ENCODE measurements around the gene NTRK1. TPM values are rescaled to one million over a fixed set of nuclear protein-coding genes. Genes with fewer than 3 reads are reported as not detected.
A peak's percentile ranks its signal among the peaks of the same experiment; 100 is the strongest.

The NTRK1 gene
- total RNA-seq, 1 donor from 2014 or later, result 0.52 TPM

DNA sequence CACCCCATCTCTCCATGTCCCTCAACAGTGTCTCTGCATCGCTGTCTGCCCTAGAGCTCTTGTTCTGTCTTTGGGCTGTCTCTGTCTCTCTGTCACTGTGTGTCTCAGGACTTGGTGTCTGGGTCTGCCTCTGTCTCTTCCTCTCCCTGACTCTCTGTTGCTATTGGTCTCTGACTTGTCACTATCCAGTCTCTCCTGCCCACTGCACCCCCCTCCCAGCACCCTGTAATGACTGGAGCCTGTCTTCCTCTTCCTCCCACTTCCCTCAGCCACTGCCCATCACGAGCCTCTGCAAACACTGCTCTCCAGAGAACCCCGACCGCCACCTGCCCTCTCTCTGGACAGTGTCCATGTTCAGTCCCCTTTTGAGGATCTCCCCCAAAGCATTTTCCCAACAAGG is 45.0 kb downstream of the NTRK1 start:
- H3K9me3 ChIP-seq (ENCODE audit: control insufficient read depth in 3 of 3, low read length in 3 of 3), result no peaks in the 10 kb centered on the region
- H3K27me3 ChIP-seq (ENCODE audit: control insufficient read depth in 3 of 3, insufficient read depth in 3 of 3, low read length in 3 of 3), result peaks cover 27 to 47% (median 33%) of the 10 kb centered on the region in 3 donors
- H3K4me1 ChIP-seq (ENCODE audit: control insufficient read depth in 3 of 3, insufficient read depth in 3 of 3, low read length in 3 of 3), result peaks cover 14 to 58% (median 55%) of the 10 kb centered on the region in 3 donors
- peaks cover 4 to 9% (median 5%) of the 10 kb centered on the region in 3 donors for H3K36me3 ChIP-seq (ENCODE audit: control insufficient read depth in 3 of 3, insufficient read depth in 3 of 3, low read length in 3 of 3)
- H3K4me3 ChIP-seq (ENCODE audit: low read length in 3 of 3), result no peak overlapping the region
- H3K9ac ChIP-seq (ENCODE audit: low read depth in 1 of 3, low read length in 3 of 3), result no peak overlapping the region
- no peak overlapping the region for H3K27ac ChIP-seq (ENCODE audit: low read depth, low read length)

DNA sequence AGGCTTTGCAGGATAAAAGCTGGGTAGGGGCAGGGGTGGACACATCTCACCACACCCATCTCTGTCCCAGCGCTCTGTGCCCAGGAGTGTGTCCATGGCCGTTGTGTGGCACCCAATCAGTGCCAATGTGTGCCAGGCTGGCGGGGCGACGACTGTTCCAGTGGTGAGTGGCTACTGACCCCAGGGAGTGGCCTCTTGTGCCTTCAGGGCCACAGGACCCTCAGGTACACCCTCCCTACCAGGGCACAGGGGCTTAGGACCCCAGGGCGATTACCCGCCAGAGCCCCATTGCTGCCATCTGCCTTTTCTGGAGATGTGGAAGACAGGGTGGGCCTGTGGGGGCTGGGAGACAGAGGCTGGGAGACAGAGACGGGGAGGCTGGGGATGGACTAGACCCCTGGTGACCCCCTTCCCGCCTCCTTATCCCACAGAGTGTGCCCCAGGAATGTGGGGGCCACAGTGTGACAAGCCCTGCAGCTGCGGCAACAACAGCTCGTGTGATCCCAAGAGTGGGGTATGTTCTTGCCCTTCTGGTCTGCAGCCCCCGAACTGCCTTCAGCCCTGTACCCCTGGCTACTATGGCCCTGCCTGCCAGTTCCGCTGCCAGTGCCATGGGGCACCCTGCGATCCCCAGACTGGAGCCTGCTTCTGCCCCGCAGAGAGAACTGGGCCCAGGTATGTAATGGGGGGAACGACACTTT is 45.7 kb downstream of the NTRK1 start:
- Histone ChIP-seq H3K4me1 (ENCODE audit: control insufficient read depth in 3 of 3, insufficient read depth in 3 of 3, low read length in 3 of 3) (peaks cover 11 to 51% (median 48%) of the 10 kb centered on the region in 3 donors), H3K27ac (ENCODE audit: low read depth, low read length) (no peak overlapping the region), H3K4me3 (ENCODE audit: low read length in 3 of 3) (no peak overlapping the region), H3K27me3 (ENCODE audit: control insufficient read depth in 3 of 3, insufficient read depth in 3 of 3, low read length in 3 of 3) (peaks cover 28 to 49% (median 33%) of the 10 kb centered on the region in 3 donors), H3K9ac (ENCODE audit: low read depth in 1 of 3, low read length in 3 of 3) (no peak overlapping the region), H3K36me3 (ENCODE audit: control insufficient read depth in 3 of 3, insufficient read depth in 3 of 3, low read length in 3 of 3) (peaks cover 4 to 9% (median 6%) of the 10 kb centered on the region in 3 donors), H3K9me3 (ENCODE audit: control insufficient read depth in 3 of 3, low read length in 3 of 3) (no peaks in the 10 kb centered on the region)

- H3K36me3 ChIP-seq (ENCODE audit: control insufficient read depth in 3 of 3, insufficient read depth in 3 of 3, low read length in 3 of 3), result peaks cover 4 to 16% (median 6%) of the 10 kb centered on the region in 3 donors
- peaks cover 14 to 41% (median 36%) of the 10 kb centered on the region in 3 donors for H3K4me1 ChIP-seq (ENCODE audit: control insufficient read depth in 3 of 3, insufficient read depth in 3 of 3, low read length in 3 of 3)
- H3K9me3 ChIP-seq (ENCODE audit: control insufficient read depth in 3 of 3, low read length in 3 of 3), result no peaks in the 10 kb centered on the region
- H3K27me3 ChIP-seq (ENCODE audit: control insufficient read depth in 3 of 3, insufficient read depth in 3 of 3, low read length in 3 of 3), result peaks cover 28 to 48% (median 33%) of the 10 kb centered on the region in 3 donors
- H3K27ac ChIP-seq (ENCODE audit: low read depth, low read length), result no peak overlapping the region
- no peak overlapping the region for H3K9ac ChIP-seq (ENCODE audit: low read depth in 1 of 3, low read length in 3 of 3)
- no peak overlapping the region for H3K4me3 ChIP-seq (ENCODE audit: low read length in 3 of 3)
Observed at GRCh38 chr1:156908541-156908940, 47.9 kb downstream of the NTRK1 start.

GRCh38 chr1:156908955-156909354 is 48.3 kb downstream of the NTRK1 start:
- Histone ChIP-seq H3K27me3 (ENCODE audit: control insufficient read depth in 3 of 3, insufficient read depth in 3 of 3, low read length in 3 of 3) (peaks cover 28 to 48% (median 33%) of the 10 kb centered on the region in 3 donors), H3K9me3 (ENCODE audit: control insufficient read depth in 3 of 3, low read length in 3 of 3) (no peaks in the 10 kb centered on the region), H3K27ac (ENCODE audit: low read depth, low read length) (no peak overlapping the region), H3K9ac (ENCODE audit: low read depth in 1 of 3, low read length in 3 of 3) (no peak overlapping the region), H3K4me3 (ENCODE audit: low read length in 3 of 3) (no peak overlapping the region), H3K36me3 (ENCODE audit: control insufficient read depth in 3 of 3, insufficient read depth in 3 of 3, low read length in 3 of 3) (peaks cover 4 to 18% (median 8%) of the 10 kb centered on the region in 3 donors), H3K4me1 (ENCODE audit: control insufficient read depth in 3 of 3, insufficient read depth in 3 of 3, low read length in 3 of 3) (peaks cover 10 to 37% (median 34%) of the 10 kb centered on the region in 3 donors)

GRCh38 chr1:156909671-156910070 is 49.0 kb downstream of the NTRK1 start:
- peaks cover 10 to 34% (median 33%) of the 10 kb centered on the region in 3 donors for H3K4me1 ChIP-seq (ENCODE audit: control insufficient read depth in 3 of 3, insufficient read depth in 3 of 3, low read length in 3 of 3)

DNA sequence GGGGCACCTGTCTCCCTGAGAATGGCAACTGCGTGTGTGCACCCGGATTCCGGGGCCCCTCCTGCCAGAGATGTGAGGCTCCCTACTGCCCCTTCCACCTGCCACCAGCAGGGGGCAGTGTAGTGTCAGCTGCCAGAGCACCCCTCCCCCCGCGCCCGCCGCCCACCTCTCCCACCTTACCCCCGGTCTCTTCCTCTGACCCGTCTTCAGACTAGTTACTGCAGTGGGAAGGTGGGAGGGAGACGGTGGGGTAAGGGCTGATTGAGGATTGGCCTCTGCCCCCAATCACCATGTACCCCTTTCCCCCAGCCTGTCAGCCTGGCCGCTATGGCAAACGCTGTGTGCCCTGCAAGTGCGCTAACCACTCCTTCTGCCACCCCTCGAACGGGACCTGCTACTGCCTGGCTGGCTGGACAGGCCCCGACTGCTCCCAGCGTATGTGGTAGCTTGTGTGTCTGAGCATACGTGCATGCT is 49.7 kb downstream of the NTRK1 start:
- Histone ChIP-seq H3K9ac (ENCODE audit: low read depth in 1 of 3, low read length in 3 of 3) (peak overlapping the region in 1 of 3 donors; percentile 38), H3K27ac (ENCODE audit: low read depth, low read length) (no peak overlapping the region), H3K27me3 (ENCODE audit: control insufficient read depth in 3 of 3, insufficient read depth in 3 of 3, low read length in 3 of 3) (peaks cover 28 to 52% (median 33%) of the 10 kb centered on the region in 3 donors), H3K4me1 (ENCODE audit: control insufficient read depth in 3 of 3, insufficient read depth in 3 of 3, low read length in 3 of 3) (peaks cover 10 to 34% (median 32%) of the 10 kb centered on the region in 3 donors), H3K4me3 (ENCODE audit: low read length in 3 of 3) (no peak overlapping the region), H3K9me3 (ENCODE audit: control insufficient read depth in 3 of 3, low read length in 3 of 3) (no peaks in the 10 kb centered on the region), H3K36me3 (ENCODE audit: control insufficient read depth in 3 of 3, insufficient read depth in 3 of 3, low read length in 3 of 3) (peaks cover 7 to 25% (median 17%) of the 10 kb centered on the region in 3 donors)

More at GRCh38 chr1:156909671-156910070, 49.0 kb downstream of the NTRK1 start:
- H3K4me3 ChIP-seq (ENCODE audit: low read length in 3 of 3), result no peak overlapping the region
- peaks cover 4 to 21% (median 13%) of the 10 kb centered on the region in 3 donors for H3K36me3 ChIP-seq (ENCODE audit: control insufficient read depth in 3 of 3, insufficient read depth in 3 of 3, low read length in 3 of 3)
- H3K9me3 ChIP-seq (ENCODE audit: control insufficient read depth in 3 of 3, low read length in 3 of 3), result no peaks in the 10 kb centered on the region
- no peak overlapping the region for H3K27ac ChIP-seq (ENCODE audit: low read depth, low read length)
- no peak overlapping the region for H3K9ac ChIP-seq (ENCODE audit: low read depth in 1 of 3, low read length in 3 of 3)
- peaks cover 28 to 50% (median 33%) of the 10 kb centered on the region in 3 donors for H3K27me3 ChIP-seq (ENCODE audit: control insufficient read depth in 3 of 3, insufficient read depth in 3 of 3, low read length in 3 of 3)

DNA sequence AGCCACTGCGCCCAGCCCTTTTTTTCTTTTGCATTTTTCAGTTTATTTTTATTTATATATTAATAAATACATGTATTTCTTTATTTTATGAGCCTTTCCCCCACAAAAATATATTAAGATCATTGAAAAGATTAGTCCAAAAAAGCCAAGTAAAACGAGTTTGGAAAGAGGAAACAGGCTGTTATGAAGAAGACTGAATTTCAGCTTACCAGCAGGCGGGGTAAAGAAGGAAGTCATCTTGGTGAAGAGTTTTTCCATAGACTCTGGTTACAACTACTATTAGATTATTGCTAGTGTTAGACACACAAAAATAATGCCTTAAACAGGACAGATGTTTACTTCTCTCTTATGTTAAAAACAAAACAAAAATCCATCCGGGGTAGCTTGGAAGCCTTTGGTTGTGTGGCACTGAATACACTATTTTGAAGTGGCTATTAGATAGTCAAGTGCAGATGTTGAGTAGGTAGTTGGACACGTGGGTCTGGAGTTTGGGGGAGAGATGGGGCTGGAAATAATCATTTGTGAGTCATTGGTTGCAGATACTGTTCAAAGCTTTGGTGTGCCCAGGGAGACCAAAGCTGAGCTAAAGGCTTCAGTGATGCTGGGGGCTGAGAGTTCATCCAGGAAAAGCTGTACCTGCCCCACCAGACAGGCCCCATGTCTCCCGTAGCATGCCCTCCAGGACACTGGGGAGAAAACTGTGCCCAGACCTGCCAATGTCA is 51.1 kb downstream of the NTRK1 start:
- no peaks in the 10 kb centered on the region for H3K9me3 ChIP-seq (ENCODE audit: control insufficient read depth in 3 of 3, low read length in 3 of 3)
- H3K27me3 ChIP-seq (ENCODE audit: control insufficient read depth in 3 of 3, insufficient read depth in 3 of 3, low read length in 3 of 3), result peaks cover 21 to 44% (median 24%) of the 10 kb centered on the region in 3 donors
- H3K36me3 ChIP-seq (ENCODE audit: control insufficient read depth in 3 of 3, insufficient read depth in 3 of 3, low read length in 3 of 3), result peaks cover 11 to 24% (median 16%) of the 10 kb centered on the region in 3 donors
- H3K27ac ChIP-seq (ENCODE audit: low read depth, low read length), result no peak overlapping the region
- H3K4me3 ChIP-seq (ENCODE audit: low read length in 3 of 3), result no peak overlapping the region
- no peak overlapping the region for H3K9ac ChIP-seq (ENCODE audit: low read depth in 1 of 3, low read length in 3 of 3)
- H3K4me1 ChIP-seq (ENCODE audit: control insufficient read depth in 3 of 3, insufficient read depth in 3 of 3, low read length in 3 of 3), result peaks cover 10 to 30% (median 23%) of the 10 kb centered on the region in 3 donors

DNA sequence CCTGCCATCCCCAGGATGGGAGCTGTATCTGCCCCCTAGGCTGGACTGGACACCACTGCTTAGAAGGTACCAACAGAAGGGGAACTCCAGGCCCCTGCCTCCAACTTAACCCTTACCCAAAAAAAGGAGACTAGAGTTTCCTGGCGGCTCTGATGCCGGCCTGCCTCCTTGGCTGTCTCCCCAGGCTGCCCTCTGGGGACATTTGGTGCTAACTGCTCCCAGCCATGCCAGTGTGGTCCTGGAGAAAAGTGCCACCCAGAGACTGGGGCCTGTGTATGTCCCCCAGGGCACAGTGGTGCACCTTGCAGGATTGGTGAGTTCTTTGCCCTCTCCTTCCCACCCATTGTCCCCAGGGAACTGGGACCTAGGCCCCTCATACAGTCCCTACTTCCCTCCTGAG is 51.6 kb downstream of the NTRK1 start:
- Histone ChIP-seq H3K27ac (ENCODE audit: low read depth, low read length) (no peak overlapping the region), H3K4me1 (ENCODE audit: control insufficient read depth in 3 of 3, insufficient read depth in 3 of 3, low read length in 3 of 3) (peaks cover 10 to 24% (median 17%) of the 10 kb centered on the region in 3 donors), H3K9ac (ENCODE audit: low read depth in 1 of 3, low read length in 3 of 3) (no peak overlapping the region), H3K36me3 (ENCODE audit: control insufficient read depth in 3 of 3, insufficient read depth in 3 of 3, low read length in 3 of 3) (peaks cover 8 to 21% (median 14%) of the 10 kb centered on the region in 3 donors), H3K9me3 (ENCODE audit: control insufficient read depth in 3 of 3, low read length in 3 of 3) (no peaks in the 10 kb centered on the region), H3K4me3 (ENCODE audit: low read length in 3 of 3) (no peak overlapping the region), H3K27me3 (ENCODE audit: control insufficient read depth in 3 of 3, insufficient read depth in 3 of 3, low read length in 3 of 3) (peaks cover 16 to 38% (median 18%) of the 10 kb centered on the region in 3 donors)

GRCh38 chr1:156912861-156913808 is 52.5 kb downstream of the NTRK1 start:
- peaks cover 8 to 32% (median 15%) of the 10 kb centered on the region in 3 donors for H3K27me3 ChIP-seq (ENCODE audit: control insufficient read depth in 3 of 3, insufficient read depth in 3 of 3, low read length in 3 of 3)

More at GRCh38 chr1:156912861-156913808, 52.5 kb downstream of the NTRK1 start:
- H3K9me3 ChIP-seq (ENCODE audit: control insufficient read depth in 3 of 3, low read length in 3 of 3), result no peaks in the 10 kb centered on the region
- no peak overlapping the region for H3K4me3 ChIP-seq (ENCODE audit: low read length in 3 of 3)
- H3K36me3 ChIP-seq (ENCODE audit: control insufficient read depth in 3 of 3, insufficient read depth in 3 of 3, low read length in 3 of 3), result peaks cover 8 to 21% (median 13%) of the 10 kb centered on the region in 3 donors
- peaks cover 7 to 18% (median 14%) of the 10 kb centered on the region in 3 donors for H3K4me1 ChIP-seq (ENCODE audit: control insufficient read depth in 3 of 3, insufficient read depth in 3 of 3, low read length in 3 of 3)
- H3K9ac ChIP-seq (ENCODE audit: low read depth in 1 of 3, low read length in 3 of 3), result no peak overlapping the region
- H3K27ac ChIP-seq (ENCODE audit: low read depth, low read length), result no peak overlapping the region

Measured in skeletal muscle tissue (tissue), 4 donors.